Endothelial cell of umbilical vein (primary cell): ENCODE measurements around the gene PRRC2C. TPM values are rescaled to one million over a fixed set of nuclear protein-coding genes. Genes with fewer than 3 reads are reported as not detected.

Experiments used
- BruUV-seq: library from RNA; stranded (reverse); fragments of 400-500 nt; replicated peaks from 2 replicates; lab custom pipeline; 2021; lab: Mats Ljungman, UMichigan
- CTCF ChIA-PET: fragments of 300-600, 350-600 bp; sonication (Branson Sonifier 250); formaldehyde crosslinking; loops from one replicate; lab custom pipeline; 2021; ENCODE audit warnings: antibody characterized with exemption, inconsistent platforms; lab: Charles Lee
- POLR2A ChIA-PET: fragments of 300-600, 350-600 bp; sonication (Branson Sonifier 250); formaldehyde crosslinking; loops from one replicate; lab custom pipeline; 2021; ENCODE audit warnings: antibody characterized with exemption, inconsistent platforms; lab: Charles Lee
- DNase-seq: peaks from one replicate; pipeline ENCODE4 v3.0.0-alpha.2; 2011; ENCODE audit warnings: low read depth, low spot score
- FAIRE-seq: peaks from 2 replicates; lab custom pipeline; 2011; peaks lifted over from hg19 to GRCh38; lab: Jason Lieb, UNC
- H2AFZ ChIP-seq: 2 replicates; pipeline ENCODE4 v1.6.0; 2012; ENCODE audit warnings: low read depth, low read length, control low read depth, inconsistent platforms
- H3K27ac ChIP-seq: 2 replicates; pipeline ENCODE4 v1.5.1; 2011; ENCODE audit warnings: low read depth, mild to moderate bottlenecking, control low read depth, low read length, moderate library complexity; ENCODE audit not compliant: insufficient read depth
- H3K27me3 ChIP-seq, 2 experiments: 2 replicates each; pipeline versions ENCODE4 v1.6.0 to v1.6.1; 2011; ENCODE audit warnings: low read length in 2 of 2, mixed read lengths in 1 of 2; ENCODE audit not compliant: control insufficient read depth in 2 of 2, insufficient read depth in 2 of 2
- H3K36me3 ChIP-seq, 2 experiments: 2 replicates in 1 of 2; 3 replicates in 1 of 2; pipeline ENCODE4 v1.5.1; 2011; ENCODE audit warnings: low read length in 2 of 2, mild to moderate bottlenecking in 1 of 2, moderate library complexity in 1 of 2; ENCODE audit not compliant: control insufficient read depth in 2 of 2, insufficient read depth in 2 of 2; ENCODE audit errors: extremely low read depth in 1 of 2
- H3K4me1 ChIP-seq: 3 replicates; pipeline ENCODE4 v1.5.1; 2011; ENCODE audit warnings: mild to moderate bottlenecking, low read length; ENCODE audit not compliant: control insufficient read depth, insufficient read depth; ENCODE audit errors: extremely low read depth
- H3K4me2 ChIP-seq: 2 replicates; pipeline ENCODE4 v1.6.1; 2011; ENCODE audit warnings: low read length, control low read depth, mixed read lengths; ENCODE audit not compliant: insufficient read depth
- H3K4me3 ChIP-seq, 3 experiments: fragments of 200-600 bp in 1 of 3; sonication (generic), shearing (Covaris generic) in 1 of 3; replicated peaks in 1 of 3; 2 replicates each; pipeline ENCODE4 v1.5.1; 2011 to 2016; ENCODE audit warnings: control low read depth in 3 of 3, low read length in 3 of 3, mild to moderate bottlenecking in 2 of 3, inconsistent platforms in 1 of 3, low read depth in 1 of 3, moderate library complexity in 1 of 3; ENCODE audit not compliant: insufficient read depth in 1 of 3
- H3K79me2 ChIP-seq: 2 replicates; pipeline ENCODE4 v1.6.0; 2012; ENCODE audit warnings: low read length, inconsistent platforms; ENCODE audit not compliant: control insufficient read depth, insufficient read depth
- H3K9ac ChIP-seq: replicated peaks from 2 replicates; pipeline ENCODE3; 2011; ENCODE audit warnings: low read length, control low read depth; ENCODE audit not compliant: insufficient read depth; ENCODE audit errors: extremely low read depth
- H3K9me1 ChIP-seq: replicated peaks from 3 replicates; pipeline ENCODE4 v1.6.0; 2011; ENCODE audit warnings: mild to moderate bottlenecking, low read length; ENCODE audit not compliant: control insufficient read depth, insufficient read depth; ENCODE audit errors: extremely low read depth
- H3K9me3 ChIP-seq: replicated peaks from 2 replicates; pipeline ENCODE4 v1.5.1; 2012; ENCODE audit warnings: low read length, inconsistent platforms; ENCODE audit not compliant: control insufficient read depth, insufficient read depth
- H4K20me1 ChIP-seq: replicated peaks from 2 replicates; pipeline ENCODE3; 2011; ENCODE audit warnings: mild to moderate bottlenecking, low read length; ENCODE audit not compliant: control insufficient read depth, insufficient read depth; ENCODE audit errors: extremely low read depth
- EZH2 ChIP-seq: IDR thresholded peaks from 2 replicates; pipeline ENCODE4 v1.6.1; 2012; ENCODE audit warnings: borderline replicate concordance, low read depth, mild to moderate bottlenecking, moderate library complexity, low read length, inconsistent platforms; ENCODE audit not compliant: severe bottlenecking
- FOS ChIP-seq: IDR thresholded peaks from 2 replicates; pipeline ENCODE4 v1.6.1; 2011; ENCODE audit warnings: mild to moderate bottlenecking, low read length, moderate library complexity, borderline replicate concordance; ENCODE audit not compliant: insufficient read depth
- GATA2 ChIP-seq: IDR thresholded peaks from 2 replicates; pipeline ENCODE4 v1.7.0; 2011; ENCODE audit warnings: low read depth, mild to moderate bottlenecking, moderate library complexity, mixed read lengths, low read length; ENCODE audit not compliant: insufficient read length, insufficient read depth
- JUN ChIP-seq: IDR thresholded peaks from 2 replicates; pipeline ENCODE4 v1.6.1; 2011; ENCODE audit warnings: borderline replicate concordance, low read depth; ENCODE audit not compliant: insufficient read length, insufficient read depth
- MAX ChIP-seq: IDR thresholded peaks from 2 replicates; pipeline ENCODE4 v1.6.1; 2011; ENCODE audit not compliant: insufficient read depth, insufficient read length
- MYC ChIP-seq: IDR thresholded peaks from one replicate; pipeline ENCODE4 v1.6.1; 2011; ENCODE audit warnings: mild to moderate bottlenecking, low read depth, low read length
- POLR2A ChIP-seq: IDR thresholded peaks from 2 replicates; pipeline ENCODE4 v1.6.1; 2012; ENCODE audit warnings: low read depth, mild to moderate bottlenecking, control low read depth, low read length
- POLR2AphosphoS5 ChIP-seq: IDR thresholded peaks from 2 replicates; pipeline ENCODE4 v1.6.1; 2012; ENCODE audit warnings: low read depth, mild to moderate bottlenecking, control low read depth, low read length, moderate library complexity; ENCODE audit not compliant: insufficient read depth
- dilution Hi-C: fragments of 300-500 bp; cut with MboI; formaldehyde crosslinking; loops from one replicate; pipeline ENCODE4 v1.15.0; 2019; ENCODE audit warnings: low sequenced_read_pairs; ENCODE audit not compliant: extremely low pct_ligation_motif_present
- intact Hi-C: fragments of 100-400 bp; cut with micrococcal nuclease; formaldehyde crosslinking; loops from one replicate; pipeline ENCODE4 v1.10.0; 2022
- polyA plus RNA-seq, 4 experiments: library from polyadenylated mRNA; depleted of rRNA in 3 of 4; stranded (reverse) in 3 of 4; unstranded in 1 of 4; fragments of >200 nt; gene quantifications; 2 replicates each; pipeline versions ENCODE4 v1.2.1 to v1.2.3, GENCODE V29; 2011 to 2012; ENCODE audit warnings: missing spikeins in 1 of 4
- total RNA-seq: library from RNA; stranded (reverse); gene quantifications from 2 replicates; pipeline ENCODE4 v1.2.3, GENCODE V29; 2021
- TF ChIP-seq, protein P1 (sequence below), 2 donors: IDR thresholded peaks; 1 replicate in 1 of 2; 2 replicates in 1 of 2; pipeline ENCODE4 v1.5.1; 2011; ENCODE audit warnings: low read length in 2 of 2, mild to moderate bottlenecking in 2 of 2, moderate library complexity in 2 of 2, control low read depth in 1 of 2, inconsistent platforms in 1 of 2, low read depth in 1 of 2; ENCODE audit not compliant: insufficient read depth in 1 of 2; ENCODE audit errors: extremely low read depth in 1 of 2

The PRRC2C gene
- total and polyA plus RNA-seq, 2 donors (not counting 3 experiments of a cell fraction or from before 2014, with no cell fraction given): 65.7 to 199 TPM

DNA sequence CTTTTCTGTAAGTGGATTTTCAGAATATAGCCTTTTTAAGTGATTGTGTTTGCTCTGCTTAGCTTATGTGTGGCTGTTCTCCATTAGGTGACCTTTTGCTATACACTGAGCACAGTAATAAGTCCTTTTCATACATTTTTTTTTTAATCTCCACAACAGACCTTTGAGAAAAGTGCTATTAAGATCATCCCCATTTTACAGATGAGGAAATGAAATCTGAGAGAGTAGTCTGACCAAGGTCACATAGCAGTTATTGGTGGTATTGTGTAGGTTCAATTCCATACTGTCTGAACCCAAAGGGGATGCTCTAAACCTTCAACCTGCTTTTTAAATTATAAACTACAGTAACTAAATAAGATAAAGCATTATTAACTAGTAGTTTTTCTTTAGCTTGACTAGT lies 1.7 kb downstream of the PRRC2C start:
- no peaks in the 10 kb centered on the region for H3K9me3 ChIP-seq
- no peak overlapping the region for H2AFZ ChIP-seq
- no peak overlapping the region for H3K27ac ChIP-seq
- H3K9ac ChIP-seq: no peak overlapping the region
- H4K20me1 ChIP-seq: peaks cover 11% of the 10 kb centered on the region
- no peak for FAIRE-seq
- BruUV-seq: no TSS peak
- no peak for TF ChIP-seq MAX
- TF ChIP-seq, protein P1, sequence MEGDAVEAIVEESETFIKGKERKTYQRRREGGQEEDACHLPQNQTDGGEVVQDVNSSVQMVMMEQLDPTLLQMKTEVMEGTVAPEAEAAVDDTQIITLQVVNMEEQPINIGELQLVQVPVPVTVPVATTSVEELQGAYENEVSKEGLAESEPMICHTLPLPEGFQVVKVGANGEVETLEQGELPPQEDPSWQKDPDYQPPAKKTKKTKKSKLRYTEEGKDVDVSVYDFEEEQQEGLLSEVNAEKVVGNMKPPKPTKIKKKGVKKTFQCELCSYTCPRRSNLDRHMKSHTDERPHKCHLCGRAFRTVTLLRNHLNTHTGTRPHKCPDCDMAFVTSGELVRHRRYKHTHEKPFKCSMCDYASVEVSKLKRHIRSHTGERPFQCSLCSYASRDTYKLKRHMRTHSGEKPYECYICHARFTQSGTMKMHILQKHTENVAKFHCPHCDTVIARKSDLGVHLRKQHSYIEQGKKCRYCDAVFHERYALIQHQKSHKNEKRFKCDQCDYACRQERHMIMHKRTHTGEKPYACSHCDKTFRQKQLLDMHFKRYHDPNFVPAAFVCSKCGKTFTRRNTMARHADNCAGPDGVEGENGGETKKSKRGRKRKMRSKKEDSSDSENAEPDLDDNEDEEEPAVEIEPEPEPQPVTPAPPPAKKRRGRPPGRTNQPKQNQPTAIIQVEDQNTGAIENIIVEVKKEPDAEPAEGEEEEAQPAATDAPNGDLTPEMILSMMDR (IDR thresholded peaks at IDR 0.05; ENCODE audit: extremely low read depth in 1 of 2, insufficient read depth in 1 of 2, low read depth in 1 of 2, low read length in 2 of 2): no peak
- TF ChIP-seq EZH2: no peak
- TF ChIP-seq POLR2A: no peak
- no peak for TF ChIP-seq JUN
- TF ChIP-seq MYC: no peak
- no peak for TF ChIP-seq FOS
- no peak for TF ChIP-seq GATA2
- no peak for TF ChIP-seq POLR2AphosphoS5
- dilution Hi-C loops (no loop called here), intact Hi-C loops (loop anchor here (10.0 kb wide), 1 partner anchor 228 kb away; no protein-coding TSS in a partner anchor)
- peaks cover 22% of the 10 kb centered on the region for H3K4me1 ChIP-seq
- no peak for DNase-seq
- peak overlapping the region in 2 of 3 experiments; percentile 85 to 90 for H3K4me3 ChIP-seq
- no peaks in the 10 kb centered on the region for H3K27me3 ChIP-seq
- POLR2A ChIA-PET: no interaction called here
- H3K4me2 ChIP-seq: peak overlapping the region; percentile 90
- H3K79me2 ChIP-seq: peaks cover 67% of the 10 kb centered on the region
- H3K36me3 ChIP-seq: peaks cover 3 to 5% of the 10 kb centered on the region in 2 experiments
- CTCF ChIA-PET: interaction anchor here (1.0 kb wide), 1 partner anchor 14 kb away, joined by 4 read pairs; no protein-coding TSS in a partner anchor
- H3K9me1 ChIP-seq: no peaks in the 10 kb centered on the region
